C4-2B (cell line): Measurements from ENCODE around the gene PGA3.
"Not testable (repeated sequence)": the region's sequence is repeated elsewhere in the genome, so short reads cannot be mapped to it uniquely, and the experiment has no call there.

Experiments used
- H3K27ac ChIP-seq: fragments of 450-650 bp; 2 replicates; pipeline ENCODE4 v1.5.1; 2017
- CTCF ChIP-seq: fragments of 450-650 bp; conservative IDR thresholded peaks from 2 replicates; pipeline ENCODE4 v1.5.1; 2017; ENCODE audit warnings: mild to moderate bottlenecking
- ZFX ChIP-seq: fragments of 450-650 bp; IDR thresholded peaks from 2 replicates; pipeline ENCODE4 v1.6.1; 2017

The PGA3 gene

GRCh38 chr11:61201476-61201875 lies 1.8 kb upstream of the PGA3 start:
- TF ChIP-seq ZFX = no peak
- TF ChIP-seq CTCF = no peak
- no peak overlapping the region for H3K27ac ChIP-seq

GRCh38 chr11:61203873-61204272 lies 558 bp downstream of the PGA3 start:
- not testable (repeated sequence) for H3K27ac ChIP-seq

- not testable (repeated sequence) for H3K27ac ChIP-seq
Observed at GRCh38 chr11:61204502-61205059, 1.3 kb downstream of the PGA3 start.

GRCh38 chr11:61207636-61208310 lies 4.5 kb downstream of the PGA3 start:
- not testable (repeated sequence) for H3K27ac ChIP-seq

- not testable (repeated sequence) for H3K27ac ChIP-seq
Observed at GRCh38 chr11:61210629-61211028, 7.3 kb downstream of the PGA3 start.

- not testable (repeated sequence) for H3K27ac ChIP-seq
Observed at GRCh38 chr11:61211327-61211952, 8.1 kb downstream of the PGA3 start.

- not testable (repeated sequence) for H3K27ac ChIP-seq
Observed at GRCh38 chr11:61212202-61212601, 8.9 kb downstream of the PGA3 start.

- H3K27ac ChIP-seq = not testable (repeated sequence)
Observed at GRCh38 chr11:61213711-61214324, 10.5 kb downstream of the PGA3 start.

GRCh38 chr11:61218306-61218705 lies 15.0 kb downstream of the PGA3 start:
- not testable (repeated sequence) for H3K27ac ChIP-seq

- H3K27ac ChIP-seq = not testable (repeated sequence)
Observed at GRCh38 chr11:61219016-61219415, 15.7 kb downstream of the PGA3 start.

- not testable (repeated sequence) for H3K27ac ChIP-seq
Observed at GRCh38 chr11:61222047-61222446, 18.7 kb downstream of the PGA3 start, which contains the start of gene PGA4. Gene PGA4 (plus strand): TSS chr11:61222347. CDS start chr11:61222401, 54 bp downstream.

GRCh38 chr11:61222692-61223091 lies 19.4 kb downstream of the PGA3 start:
- not testable (repeated sequence) for H3K27ac ChIP-seq

GRCh38 chr11:61226457-61227137 lies 23.3 kb downstream of the PGA3 start:
- H3K27ac ChIP-seq = not testable (repeated sequence)

- H3K27ac ChIP-seq = not testable (repeated sequence)
Observed at GRCh38 chr11:61229458-61229857, 26.1 kb downstream of the PGA3 start.

- not testable (repeated sequence) for H3K27ac ChIP-seq
Observed at GRCh38 chr11:61231033-61231432, 27.7 kb downstream of the PGA3 start.

- not testable (repeated sequence) for H3K27ac ChIP-seq
Observed at GRCh38 chr11:61231585-61231984, 28.3 kb downstream of the PGA3 start.

GRCh38 chr11:61232548-61233145 lies 29.3 kb downstream of the PGA3 start:
- not testable (repeated sequence) for H3K27ac ChIP-seq

GRCh38 chr11:61237130-61237529 lies 33.8 kb downstream of the PGA3 start:
- not testable (repeated sequence) for H3K27ac ChIP-seq

GRCh38 chr11:61240288-61240687 lies 37.0 kb downstream of the PGA3 start:
- H3K27ac ChIP-seq = not testable (repeated sequence)

GRCh38 chr11:61240875-61241274 lies 37.6 kb downstream of the PGA3 start, which contains the start of gene PGA5:
Gene PGA5 (plus strand): TSS chr11:61241175. CDS start chr11:61241227, 52 bp downstream.
- not testable (repeated sequence) for H3K27ac ChIP-seq
